Gastrocnemius medialis (tissue), 4 donors: ENCODE measurements around the gene GRID1.

Experiments used
- POLR2A ChIP-seq, 2 donors: fragments of 450-650 bp; IDR thresholded peaks; one replicate each; pipeline ENCODE4 v1.6.1; 2017; ENCODE audit warnings: antibody characterized with exemption in 2 of 2, mild to moderate bottlenecking in 2 of 2, moderate library complexity in 2 of 2
- TF ChIP-seq, protein P1 (sequence below), 5 experiments: fragments of 450-650 bp in 3 of 5; fragments of 200-600 bp in 2 of 5; sonication (generic) in 2 of 5; IDR thresholded peaks in 4 of 5; conservative IDR thresholded peaks in 1 of 5; 1 replicate in 4 of 5; 2 replicates in 1 of 5; pipeline ENCODE4 v1.5.1; 2016 to 2019; ENCODE audit warnings: antibody characterized with exemption in 5 of 5, mild to moderate bottlenecking in 3 of 5, moderate library complexity in 3 of 5

DNA sequence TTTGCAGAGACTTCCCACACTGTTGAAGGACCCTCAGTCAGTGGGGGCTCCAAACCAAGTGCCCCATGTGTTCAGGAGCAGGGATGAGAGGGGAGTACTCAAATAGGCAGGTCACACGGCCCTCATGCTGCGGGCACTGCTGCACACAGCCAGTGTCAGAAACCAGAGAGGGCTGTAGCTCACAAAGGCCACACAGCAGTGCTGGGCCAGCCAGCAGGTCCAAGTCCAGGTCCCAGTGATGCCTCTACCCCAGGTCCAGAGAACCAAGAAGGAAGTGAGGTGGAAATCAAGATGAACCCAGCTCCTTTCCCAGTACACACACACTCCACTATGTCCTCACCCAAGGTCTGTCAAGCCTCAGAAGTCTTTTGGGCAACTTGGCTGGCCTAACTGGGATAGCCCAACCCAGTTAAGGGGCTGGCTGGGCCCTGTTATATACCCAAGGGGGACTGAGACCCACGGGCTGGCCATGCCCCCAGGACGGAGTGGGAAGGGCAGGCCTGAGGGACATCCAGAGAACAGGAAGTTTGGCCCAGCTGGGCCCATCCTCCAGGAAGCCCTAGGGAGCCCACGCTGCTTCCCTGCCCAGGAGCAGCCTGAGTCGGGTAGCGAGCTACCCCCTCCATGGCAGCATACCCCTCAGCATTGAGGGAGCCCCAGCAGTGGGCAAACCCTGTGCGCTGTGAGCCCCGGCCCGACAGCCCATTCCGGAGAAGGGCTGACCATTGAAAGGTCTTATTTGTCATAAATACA is 24.3 kb downstream of the GRID1 start:
- TF ChIP-seq, protein P1, sequence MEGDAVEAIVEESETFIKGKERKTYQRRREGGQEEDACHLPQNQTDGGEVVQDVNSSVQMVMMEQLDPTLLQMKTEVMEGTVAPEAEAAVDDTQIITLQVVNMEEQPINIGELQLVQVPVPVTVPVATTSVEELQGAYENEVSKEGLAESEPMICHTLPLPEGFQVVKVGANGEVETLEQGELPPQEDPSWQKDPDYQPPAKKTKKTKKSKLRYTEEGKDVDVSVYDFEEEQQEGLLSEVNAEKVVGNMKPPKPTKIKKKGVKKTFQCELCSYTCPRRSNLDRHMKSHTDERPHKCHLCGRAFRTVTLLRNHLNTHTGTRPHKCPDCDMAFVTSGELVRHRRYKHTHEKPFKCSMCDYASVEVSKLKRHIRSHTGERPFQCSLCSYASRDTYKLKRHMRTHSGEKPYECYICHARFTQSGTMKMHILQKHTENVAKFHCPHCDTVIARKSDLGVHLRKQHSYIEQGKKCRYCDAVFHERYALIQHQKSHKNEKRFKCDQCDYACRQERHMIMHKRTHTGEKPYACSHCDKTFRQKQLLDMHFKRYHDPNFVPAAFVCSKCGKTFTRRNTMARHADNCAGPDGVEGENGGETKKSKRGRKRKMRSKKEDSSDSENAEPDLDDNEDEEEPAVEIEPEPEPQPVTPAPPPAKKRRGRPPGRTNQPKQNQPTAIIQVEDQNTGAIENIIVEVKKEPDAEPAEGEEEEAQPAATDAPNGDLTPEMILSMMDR (IDR thresholded peaks at IDR 0.05 in 4 of 5, conservative IDR thresholded peaks at IDR 0.05 in 1 of 5) = no peak
- no peak for TF ChIP-seq POLR2A (IDR thresholded peaks at IDR 0.05)
